ENCODE data around the gene TGFBR2. TPM values are rescaled to one million over a fixed set of nuclear protein-coding genes. Genes with fewer than 3 reads are reported as not detected.
A peak's percentile ranks its signal among the peaks of the same experiment; 100 is the strongest.

Gene TGFBR2
- total and polyA plus RNA-seq, 2 of the 13 experiments (the other 11 are each of a cell fraction or from before 2014, with no cell fraction given) = 82.2 to 187 TPM

DNA sequence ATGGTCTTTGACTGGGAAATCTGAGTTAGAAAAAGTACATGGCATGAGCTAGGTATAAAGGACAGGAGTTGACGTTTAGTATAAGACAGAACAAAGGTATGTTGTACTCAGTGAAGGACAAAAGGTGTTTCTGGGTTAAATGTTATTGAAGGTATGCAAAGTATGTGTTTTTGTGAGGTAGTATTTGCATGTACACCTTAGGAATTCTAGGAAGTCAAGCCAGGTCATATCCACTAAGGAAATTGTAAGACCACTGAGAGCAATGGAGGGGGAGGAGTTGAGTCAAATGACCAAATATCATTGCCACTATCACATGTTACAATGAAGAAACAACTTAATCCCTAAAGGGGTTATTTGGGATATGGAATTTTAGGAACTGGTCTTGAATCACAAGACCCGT lies 24.4 kb upstream of the TGFBR2 start (continued):
- TF ChIP-seq, protein P1, sequence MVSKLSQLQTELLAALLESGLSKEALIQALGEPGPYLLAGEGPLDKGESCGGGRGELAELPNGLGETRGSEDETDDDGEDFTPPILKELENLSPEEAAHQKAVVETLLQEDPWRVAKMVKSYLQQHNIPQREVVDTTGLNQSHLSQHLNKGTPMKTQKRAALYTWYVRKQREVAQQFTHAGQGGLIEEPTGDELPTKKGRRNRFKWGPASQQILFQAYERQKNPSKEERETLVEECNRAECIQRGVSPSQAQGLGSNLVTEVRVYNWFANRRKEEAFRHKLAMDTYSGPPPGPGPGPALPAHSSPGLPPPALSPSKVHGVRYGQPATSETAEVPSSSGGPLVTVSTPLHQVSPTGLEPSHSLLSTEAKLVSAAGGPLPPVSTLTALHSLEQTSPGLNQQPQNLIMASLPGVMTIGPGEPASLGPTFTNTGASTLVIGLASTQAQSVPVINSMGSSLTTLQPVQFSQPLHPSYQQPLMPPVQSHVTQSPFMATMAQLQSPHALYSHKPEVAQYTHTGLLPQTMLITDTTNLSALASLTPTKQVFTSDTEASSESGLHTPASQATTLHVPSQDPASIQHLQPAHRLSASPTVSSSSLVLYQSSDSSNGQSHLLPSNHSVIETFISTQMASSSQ (IDR thresholded peaks at IDR 0.05; ENCODE audit: low read depth) = no peak
- TF ChIP-seq, protein P1 (CRISPR knock-in tag; IDR thresholded peaks at IDR 0.05; ENCODE audit: borderline replicate concordance) = no peak
- TF ChIP-seq LCORL (IDR thresholded peaks at IDR 0.05) (no peak), LCORL (CRISPR knock-in tag; IDR thresholded peaks at IDR 0.05) (no peak), FOXP1 (IDR thresholded peaks at IDR 0.05) (no peak), FOXP1 (CRISPR knock-in tag; IDR thresholded peaks at IDR 0.05) (no peak), MTF2 (CRISPR knock-in tag; IDR thresholded peaks at IDR 0.05; ENCODE audit: borderline replicate concordance) (no peak), CENPT (CRISPR knock-in tag; IDR thresholded peaks at IDR 0.05; ENCODE audit: low read depth) (no peak), TEAD3 (CRISPR knock-in tag; optimal IDR thresholded peaks at IDR 0.05; ENCODE audit: borderline replicate concordance) (peak; percentile 91), SOX13 (IDR thresholded peaks at IDR 0.05) (no peak), SOX13 (CRISPR knock-in tag; conservative IDR thresholded peaks at IDR 0.05 in 1 of 2, IDR thresholded peaks at IDR 0.05 in 1 of 2) (peak in 1 of 2 experiments; percentile 71; a peak in 1 of 4 replicates), MED1 (CRISPR knock-in tag; IDR thresholded peaks at IDR 0.05) (peak; percentile 69), NKX3-1 (CRISPR knock-in tag; IDR thresholded peaks at IDR 0.05) (no peak)
- TF ChIP-seq, protein P2, sequence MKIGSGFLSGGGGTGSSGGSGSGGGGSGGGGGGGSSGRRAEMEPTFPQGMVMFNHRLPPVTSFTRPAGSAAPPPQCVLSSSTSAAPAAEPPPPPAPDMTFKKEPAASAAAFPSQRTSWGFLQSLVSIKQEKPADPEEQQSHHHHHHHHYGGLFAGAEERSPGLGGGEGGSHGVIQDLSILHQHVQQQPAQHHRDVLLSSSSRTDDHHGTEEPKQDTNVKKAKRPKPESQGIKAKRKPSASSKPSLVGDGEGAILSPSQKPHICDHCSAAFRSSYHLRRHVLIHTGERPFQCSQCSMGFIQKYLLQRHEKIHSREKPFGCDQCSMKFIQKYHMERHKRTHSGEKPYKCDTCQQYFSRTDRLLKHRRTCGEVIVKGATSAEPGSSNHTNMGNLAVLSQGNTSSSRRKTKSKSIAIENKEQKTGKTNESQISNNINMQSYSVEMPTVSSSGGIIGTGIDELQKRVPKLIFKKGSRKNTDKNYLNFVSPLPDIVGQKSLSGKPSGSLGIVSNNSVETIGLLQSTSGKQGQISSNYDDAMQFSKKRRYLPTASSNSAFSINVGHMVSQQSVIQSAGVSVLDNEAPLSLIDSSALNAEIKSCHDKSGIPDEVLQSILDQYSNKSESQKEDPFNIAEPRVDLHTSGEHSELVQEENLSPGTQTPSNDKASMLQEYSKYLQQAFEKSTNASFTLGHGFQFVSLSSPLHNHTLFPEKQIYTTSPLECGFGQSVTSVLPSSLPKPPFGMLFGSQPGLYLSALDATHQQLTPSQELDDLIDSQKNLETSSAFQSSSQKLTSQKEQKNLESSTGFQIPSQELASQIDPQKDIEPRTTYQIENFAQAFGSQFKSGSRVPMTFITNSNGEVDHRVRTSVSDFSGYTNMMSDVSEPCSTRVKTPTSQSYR (CRISPR knock-in tag; IDR thresholded peaks at IDR 0.05; ENCODE audit: borderline replicate concordance) = no peak
- TF ChIP-seq, protein P3, sequence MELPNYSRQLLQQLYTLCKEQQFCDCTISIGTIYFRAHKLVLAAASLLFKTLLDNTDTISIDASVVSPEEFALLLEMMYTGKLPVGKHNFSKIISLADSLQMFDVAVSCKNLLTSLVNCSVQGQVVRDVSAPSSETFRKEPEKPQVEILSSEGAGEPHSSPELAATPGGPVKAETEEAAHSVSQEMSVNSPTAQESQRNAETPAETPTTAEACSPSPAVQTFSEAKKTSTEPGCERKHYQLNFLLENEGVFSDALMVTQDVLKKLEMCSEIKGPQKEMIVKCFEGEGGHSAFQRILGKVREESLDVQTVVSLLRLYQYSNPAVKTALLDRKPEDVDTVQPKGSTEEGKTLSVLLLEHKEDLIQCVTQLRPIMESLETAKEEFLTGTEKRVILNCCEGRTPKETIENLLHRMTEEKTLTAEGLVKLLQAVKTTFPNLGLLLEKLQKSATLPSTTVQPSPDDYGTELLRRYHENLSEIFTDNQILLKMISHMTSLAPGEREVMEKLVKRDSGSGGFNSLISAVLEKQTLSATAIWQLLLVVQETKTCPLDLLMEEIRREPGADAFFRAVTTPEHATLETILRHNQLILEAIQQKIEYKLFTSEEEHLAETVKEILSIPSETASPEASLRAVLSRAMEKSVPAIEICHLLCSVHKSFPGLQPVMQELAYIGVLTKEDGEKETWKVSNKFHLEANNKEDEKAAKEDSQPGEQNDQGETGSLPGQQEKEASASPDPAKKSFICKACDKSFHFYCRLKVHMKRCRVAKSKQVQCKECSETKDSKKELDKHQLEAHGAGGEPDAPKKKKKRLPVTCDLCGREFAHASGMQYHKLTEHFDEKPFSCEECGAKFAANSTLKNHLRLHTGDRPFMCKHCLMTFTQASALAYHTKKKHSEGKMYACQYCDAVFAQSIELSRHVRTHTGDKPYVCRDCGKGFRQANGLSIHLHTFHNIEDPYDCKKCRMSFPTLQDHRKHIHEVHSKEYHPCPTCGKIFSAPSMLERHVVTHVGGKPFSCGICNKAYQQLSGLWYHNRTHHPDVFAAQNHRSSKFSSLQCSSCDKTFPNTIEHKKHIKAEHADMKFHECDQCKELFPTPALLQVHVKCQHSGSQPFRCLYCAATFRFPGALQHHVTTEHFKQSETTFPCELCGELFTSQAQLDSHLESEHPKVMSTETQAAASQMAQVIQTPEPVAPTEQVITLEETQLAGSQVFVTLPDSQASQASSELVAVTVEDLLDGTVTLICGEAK (IDR thresholded peaks at IDR 0.05) = no peak
- TF ChIP-seq, protein P3 (CRISPR knock-in tag; IDR thresholded peaks at IDR 0.05) = no peak

Data from HepG2 (cell line).